ENCODE measurements around the gene EFHC1.

Gene EFHC1

DNA sequence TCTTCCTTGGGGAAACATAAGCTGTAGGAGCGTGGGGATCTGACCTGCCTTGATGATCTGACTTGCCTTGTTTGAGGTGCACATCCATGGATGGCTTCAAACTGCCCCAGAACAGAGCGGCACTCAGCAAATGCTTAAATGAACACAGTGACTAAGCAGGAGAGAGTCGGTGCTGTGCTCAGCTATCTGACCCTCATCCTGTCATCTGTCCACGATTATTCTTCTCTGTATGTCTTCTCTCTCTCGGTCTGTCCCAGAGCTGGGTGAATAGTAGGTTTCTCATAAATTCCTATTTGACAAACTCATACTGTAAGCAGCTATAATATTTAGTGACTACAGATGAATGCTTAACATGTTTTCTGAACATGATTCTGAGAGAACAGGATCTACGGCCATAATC lies 119.5 kb downstream of the EFHC1 start:
- H3K4me3 ChIP-seq (ENCODE audit: low read depth, low read length) = no peak overlapping the region
- no peaks in the 10 kb centered on the region; the same call in none of the 2 replicates for H3K36me3 ChIP-seq
- H3K9me3 ChIP-seq = no peaks in the 10 kb centered on the region
- TF ChIP-seq, protein P1, sequence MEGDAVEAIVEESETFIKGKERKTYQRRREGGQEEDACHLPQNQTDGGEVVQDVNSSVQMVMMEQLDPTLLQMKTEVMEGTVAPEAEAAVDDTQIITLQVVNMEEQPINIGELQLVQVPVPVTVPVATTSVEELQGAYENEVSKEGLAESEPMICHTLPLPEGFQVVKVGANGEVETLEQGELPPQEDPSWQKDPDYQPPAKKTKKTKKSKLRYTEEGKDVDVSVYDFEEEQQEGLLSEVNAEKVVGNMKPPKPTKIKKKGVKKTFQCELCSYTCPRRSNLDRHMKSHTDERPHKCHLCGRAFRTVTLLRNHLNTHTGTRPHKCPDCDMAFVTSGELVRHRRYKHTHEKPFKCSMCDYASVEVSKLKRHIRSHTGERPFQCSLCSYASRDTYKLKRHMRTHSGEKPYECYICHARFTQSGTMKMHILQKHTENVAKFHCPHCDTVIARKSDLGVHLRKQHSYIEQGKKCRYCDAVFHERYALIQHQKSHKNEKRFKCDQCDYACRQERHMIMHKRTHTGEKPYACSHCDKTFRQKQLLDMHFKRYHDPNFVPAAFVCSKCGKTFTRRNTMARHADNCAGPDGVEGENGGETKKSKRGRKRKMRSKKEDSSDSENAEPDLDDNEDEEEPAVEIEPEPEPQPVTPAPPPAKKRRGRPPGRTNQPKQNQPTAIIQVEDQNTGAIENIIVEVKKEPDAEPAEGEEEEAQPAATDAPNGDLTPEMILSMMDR (IDR thresholded peaks at IDR 0.05; ENCODE audit: low read depth, low read length) = no peak
- H3K4me1 ChIP-seq = peaks cover 8% of the 10 kb centered on the region; the same call in 1 of the 2 replicates
- H3K27me3 ChIP-seq = no peaks in the 10 kb centered on the region
- DNase-seq = no peak

DNA sequence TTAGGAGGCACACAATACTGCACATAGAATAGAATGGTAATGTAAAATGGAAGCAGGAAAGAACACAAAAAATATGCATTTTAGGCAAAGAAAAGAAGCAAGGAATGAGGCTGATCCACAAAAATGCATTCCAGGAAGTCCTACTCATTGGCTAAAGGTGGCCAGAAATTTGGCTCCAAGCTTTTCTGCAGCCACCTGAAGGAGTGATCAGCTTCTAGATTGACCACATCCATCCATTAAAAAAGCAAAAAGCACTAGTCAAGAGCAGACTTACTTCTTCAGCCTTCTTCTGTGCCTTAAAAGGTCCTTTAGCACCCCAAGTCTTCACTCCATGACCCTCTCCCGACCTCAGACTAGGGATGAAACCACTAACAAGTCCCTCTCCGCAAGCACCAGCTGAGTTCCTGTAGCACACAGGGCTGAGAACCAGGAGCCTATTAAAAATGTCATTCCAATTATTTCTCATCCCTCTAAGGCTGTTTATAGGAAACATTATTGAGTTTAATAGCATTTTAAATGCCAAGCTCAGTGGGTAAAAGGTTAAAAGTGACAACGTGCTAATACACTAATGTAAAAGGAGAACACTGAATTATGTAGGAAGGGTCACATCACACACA lies 120.3 kb downstream of the EFHC1 start:
- no peak for DNase-seq
- Histone ChIP-seq H3K4me1 (peaks cover 8% of the 10 kb centered on the region; the same call in 1 of the 2 replicates), H3K36me3 (no peaks in the 10 kb centered on the region), H3K9me3 (no peaks in the 10 kb centered on the region), H3K27me3 (no peaks in the 10 kb centered on the region), H3K4me3 (ENCODE audit: low read depth, low read length) (no peak overlapping the region)
- TF ChIP-seq, protein P1 (IDR thresholded peaks at IDR 0.05; ENCODE audit: low read depth, low read length) = no peak

DNA sequence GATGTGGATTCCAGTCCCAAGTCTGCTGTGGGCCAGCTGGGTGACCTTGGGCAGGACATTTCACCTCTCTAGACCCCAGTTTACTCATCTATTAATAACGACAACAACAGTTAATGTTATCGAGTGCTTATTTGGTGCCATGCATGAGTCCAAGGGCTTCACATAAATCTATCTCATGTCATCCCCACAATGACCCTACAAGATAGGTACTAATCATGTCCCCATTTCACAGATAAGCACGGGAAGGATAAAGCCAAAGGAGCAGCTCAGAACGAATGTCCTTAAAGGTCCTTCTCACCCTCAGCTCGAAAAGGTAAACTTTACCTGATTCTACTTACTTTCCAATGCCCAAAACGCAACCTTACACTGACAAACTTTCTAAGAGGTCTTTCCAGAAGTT lies 121.0 kb downstream of the EFHC1 start:
- TF ChIP-seq, protein P1 (IDR thresholded peaks at IDR 0.05; ENCODE audit: low read depth, low read length) = no peak
- Histone ChIP-seq H3K36me3 (no peaks in the 10 kb centered on the region), H3K27me3 (no peaks in the 10 kb centered on the region), H3K4me3 (ENCODE audit: low read depth, low read length) (no peak overlapping the region), H3K4me1 (peaks cover 8% of the 10 kb centered on the region; the same call in 1 of the 2 replicates), H3K9me3 (no peaks in the 10 kb centered on the region)
- no peak for DNase-seq

DNA sequence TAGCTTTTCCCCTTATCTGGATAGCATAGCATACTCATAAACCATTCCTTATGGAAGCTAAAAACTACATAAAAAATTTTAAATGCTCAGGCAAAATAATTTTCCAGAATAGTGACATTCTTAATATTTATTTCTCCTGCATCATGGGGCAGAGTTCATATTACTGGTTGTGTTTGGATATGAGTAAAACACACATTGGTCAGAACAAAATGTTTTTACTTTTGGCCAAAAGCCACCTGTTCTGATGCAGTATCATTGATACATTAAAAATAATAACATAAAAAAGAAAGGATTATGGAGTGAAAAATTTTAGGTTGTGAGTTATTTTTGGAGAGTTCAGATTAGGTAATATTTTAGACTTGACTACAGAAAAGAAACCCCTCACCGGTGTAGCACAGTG lies 123.1 kb downstream of the EFHC1 start:
- H3K4me3 ChIP-seq (ENCODE audit: low read depth, low read length) = no peak overlapping the region
- TF ChIP-seq, protein P1 (IDR thresholded peaks at IDR 0.05; ENCODE audit: low read depth, low read length) = no peak
- peaks cover 23% of the 10 kb centered on the region for H3K4me1 ChIP-seq
- H3K9me3 ChIP-seq = no peaks in the 10 kb centered on the region
- no peaks in the 10 kb centered on the region for H3K27me3 ChIP-seq
- no peak for DNase-seq
- no peaks in the 10 kb centered on the region for H3K36me3 ChIP-seq

DNA sequence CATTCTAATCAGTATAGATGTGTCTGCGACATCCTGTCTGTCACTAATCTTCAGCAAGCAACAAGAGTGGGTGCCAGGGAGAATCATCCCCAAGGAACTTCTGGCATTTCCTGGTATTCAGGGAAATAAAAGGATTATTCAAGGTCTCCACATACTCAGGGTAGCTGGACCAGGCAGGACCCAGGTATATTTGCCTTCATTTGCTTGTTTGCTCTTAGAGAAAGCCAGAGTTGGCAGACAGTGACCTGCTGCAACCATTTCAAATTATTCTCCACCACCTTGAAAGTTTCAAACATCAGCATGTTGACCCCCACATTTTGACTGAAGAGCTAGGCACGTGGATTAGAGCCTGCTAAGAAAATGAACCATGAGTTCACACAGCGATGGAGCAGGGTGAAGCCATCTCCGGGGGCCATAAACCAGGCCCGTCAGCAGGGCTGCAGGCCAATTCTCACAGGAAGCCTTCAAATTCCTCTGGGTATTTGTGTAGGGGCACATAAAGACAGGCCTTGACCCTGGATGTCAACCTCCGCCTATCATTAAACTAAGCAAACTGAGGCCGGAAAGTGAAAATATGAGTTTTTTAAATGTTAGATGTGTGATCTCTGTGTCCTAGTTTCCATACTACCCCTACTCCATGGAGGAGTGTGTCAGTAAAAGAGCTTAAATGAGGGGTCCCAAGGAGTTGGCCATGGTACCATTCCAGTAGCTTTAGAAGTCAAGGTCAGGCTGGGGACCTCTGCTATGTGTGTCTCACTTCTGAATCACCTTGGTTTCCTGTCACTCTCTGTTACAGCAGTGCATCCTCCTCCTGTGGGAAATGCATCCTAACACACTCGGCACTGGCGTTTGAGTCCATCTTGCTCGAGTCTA lies 123.8 kb downstream of the EFHC1 start:
- Histone ChIP-seq H3K4me3 (ENCODE audit: low read depth, low read length) (no peak overlapping the region), H3K9me3 (no peaks in the 10 kb centered on the region), H3K36me3 (no peaks in the 10 kb centered on the region), H3K27me3 (no peaks in the 10 kb centered on the region), H3K4me1 (peaks cover 30% of the 10 kb centered on the region)
- DNase-seq = no peak
- TF ChIP-seq, protein P1 (IDR thresholded peaks at IDR 0.05; ENCODE audit: low read depth, low read length) = no peak

Data from BE2C (cell line).